Neural progenitor cell (in vitro differentiated cells): ENCODE data around the gene CAMK2D. TPM values are rescaled to one million over a fixed set of nuclear protein-coding genes. Genes with fewer than 3 reads are reported as not detected.
A peak's percentile ranks its signal among the peaks of the same experiment; 100 is the strongest.

Experiments
- DNase-seq: peaks from one replicate; pipeline ENCODE4 v3.0.0-alpha.2; 2016; ENCODE audit warnings: low spot score
- H2AFZ ChIP-seq: fragments of 200-600 bp; sonication (generic); replicated peaks from 2 replicates; pipeline ENCODE4 v1.6.1; 2016; ENCODE audit warnings: antibody characterized with exemption
- H3F3A ChIP-seq: fragments of 200-600 bp; sonication (generic); 2 replicates; pipeline ENCODE4 v1.6.1; 2016; ENCODE audit warnings: antibody characterized with exemption, low read depth
- H3K27ac ChIP-seq: fragments of 200-600 bp; sonication (generic); 2 replicates; pipeline ENCODE4 v1.5.1; 2016; ENCODE audit warnings: mild to moderate bottlenecking
- H3K27me3 ChIP-seq: fragments of 200-600 bp; sonication (generic); 2 replicates; pipeline ENCODE4 v1.6.1; 2016; ENCODE audit warnings: mild to moderate bottlenecking, moderate library complexity
- H3K36me3 ChIP-seq: fragments of 200-600 bp; sonication (generic); 2 replicates; pipeline ENCODE4 v1.5.1; 2016
- H3K4me1 ChIP-seq: fragments of 200-600 bp; sonication (generic); 2 replicates; pipeline ENCODE4 v1.6.1; 2016; ENCODE audit warnings: mixed run types
- H3K4me2 ChIP-seq: fragments of 200-600 bp; sonication (generic); 2 replicates; pipeline ENCODE4 v1.6.1; 2016
- H3K4me3 ChIP-seq: fragments of 200-600 bp; sonication (generic); 2 replicates; pipeline ENCODE4 v1.5.1; 2016
- H3K79me2 ChIP-seq: fragments of 200-600 bp; sonication (generic); 2 replicates; pipeline ENCODE4 v1.6.1; 2016; ENCODE audit warnings: low read depth
- H3K9ac ChIP-seq: fragments of 200-600 bp; sonication (generic); 2 replicates; pipeline ENCODE4 v1.6.1; 2016
- H3K9me3 ChIP-seq: fragments of 200-600 bp; sonication (generic); 2 replicates; pipeline ENCODE4 v1.5.1; 2016; ENCODE audit warnings: low read depth
- H4K20me1 ChIP-seq: fragments of 200-600 bp; sonication (generic); 2 replicates; pipeline ENCODE4 v1.6.1; 2016; ENCODE audit warnings: low read depth
- H3K27ac Mint-ChIP-seq: 3 replicates; pipeline ENCODE4 v1.8.0; 2021; ENCODE audit warnings: mixed read lengths
- H3K27me3 Mint-ChIP-seq: 2 replicates; pipeline ENCODE4 v1.8.0; 2022; ENCODE audit warnings: low read depth, mild to moderate bottlenecking, inconsistent platforms, moderate library complexity, mixed read lengths; ENCODE audit not compliant: insufficient read depth
- H3K36me3 Mint-ChIP-seq: 3 replicates; pipeline ENCODE4 v1.8.0; 2021; ENCODE audit warnings: mixed read lengths
- H3K4me1 Mint-ChIP-seq: 3 replicates; pipeline ENCODE4 v1.8.0; 2021; ENCODE audit warnings: mixed read lengths
- H3K4me3 Mint-ChIP-seq: 3 replicates; pipeline ENCODE4 v1.8.0; 2021; ENCODE audit warnings: mild to moderate bottlenecking, moderate library complexity, mixed read lengths
- H3K9me3 Mint-ChIP-seq: 3 replicates; pipeline ENCODE4 v1.8.0; 2020; ENCODE audit warnings: mixed read lengths
- CTCF ChIP-seq: fragments of 200-600 bp; sonication (generic); IDR thresholded peaks from 2 replicates; pipeline ENCODE4 v1.5.1; 2017; ENCODE audit warnings: antibody characterized with exemption, mild to moderate bottlenecking
- EZH2 ChIP-seq: fragments of 200-600 bp; sonication (generic); IDR thresholded peaks from 2 replicates; pipeline ENCODE4 v1.6.1; 2017; ENCODE audit warnings: antibody characterized with exemption, mild to moderate bottlenecking, moderate library complexity
- EZH2phosphoT487 ChIP-seq: fragments of 200-600 bp; sonication (generic); IDR thresholded peaks from 2 replicates; pipeline ENCODE4 v1.6.1; 2017; ENCODE audit warnings: antibody characterized with exemption
- total RNA-seq: library from RNA; depleted of rRNA; stranded (reverse); fragments of >200 nt; gene quantifications from 2 replicates; pipeline ENCODE4 v1.2.3, GENCODE V29; 2015; ENCODE audit warnings: low replicate concordance

Gene CAMK2D
- total RNA-seq, 1 donor from 2014 or later = 33.2 TPM

GRCh38 chr4:113455061-113455460 is 306.5 kb downstream of the CAMK2D start:
- H4K20me1 ChIP-seq = no peaks in the 10 kb centered on the region
- no peaks in the 10 kb centered on the region for H3K9me3 ChIP-seq
- H3K4me3 ChIP-seq = no peak overlapping the region
- no peaks in the 10 kb centered on the region for H3K79me2 ChIP-seq
- no peak overlapping the region for H2AFZ ChIP-seq
- H3F3A ChIP-seq = peaks cover 6% of the 10 kb centered on the region
- peaks cover 15% of the 10 kb centered on the region for H3K4me1 ChIP-seq
- no peaks in the 10 kb centered on the region for H3K27me3 ChIP-seq
- Mint-ChIP-seq H3K4me1 (peaks cover 35% of the 10 kb centered on the region), H3K4me3 (no peak overlapping the region), H3K36me3 (no peaks in the 10 kb centered on the region), H3K27ac (no peak overlapping the region), H3K9me3 (no peaks in the 10 kb centered on the region), H3K27me3 (peaks cover 2% of the 10 kb centered on the region)
- DNase-seq = no peak
- no peak overlapping the region for H3K27ac ChIP-seq
- no peak overlapping the region for H3K9ac ChIP-seq
- H3K36me3 ChIP-seq = no peaks in the 10 kb centered on the region
- no peak overlapping the region for H3K4me2 ChIP-seq
- TF ChIP-seq EZH2 (no peak), EZH2phosphoT487 (no peak), CTCF (no peak)

GRCh38 chr4:113452868-113453620 is 308.5 kb downstream of the CAMK2D start:
- no peaks in the 10 kb centered on the region for H4K20me1 ChIP-seq
- H3K9ac ChIP-seq = no peak overlapping the region
- peak overlapping the region; percentile 64 for H3K4me2 ChIP-seq
- peaks cover 35% of the 10 kb centered on the region for H3K4me1 Mint-ChIP-seq
- H3K27me3 ChIP-seq = no peaks in the 10 kb centered on the region
- no peaks in the 10 kb centered on the region for H3K79me2 ChIP-seq
- H3K4me3 ChIP-seq = no peak overlapping the region
- H3K9me3 ChIP-seq = no peaks in the 10 kb centered on the region
- no peaks in the 10 kb centered on the region for H3K9me3 Mint-ChIP-seq
- peaks cover 15% of the 10 kb centered on the region for H3K4me1 ChIP-seq
- peak overlapping the region; percentile 16 for H3K27ac Mint-ChIP-seq
- H3K27ac ChIP-seq = no peak overlapping the region
- H3K4me3 Mint-ChIP-seq = no peak overlapping the region
- no peak for TF ChIP-seq EZH2
- TF ChIP-seq EZH2phosphoT487 = no peak
- no peak for TF ChIP-seq CTCF
- peaks cover 2% of the 10 kb centered on the region for H3K27me3 Mint-ChIP-seq
- H3K36me3 ChIP-seq = no peaks in the 10 kb centered on the region
- H3K36me3 Mint-ChIP-seq = no peaks in the 10 kb centered on the region
- DNase-seq = peak; percentile 47
- no peak overlapping the region for H2AFZ ChIP-seq
- peaks cover 6% of the 10 kb centered on the region for H3F3A ChIP-seq

- H3F3A ChIP-seq = peaks cover 6% of the 10 kb centered on the region
- no peak overlapping the region for H2AFZ ChIP-seq
- H4K20me1 ChIP-seq = no peaks in the 10 kb centered on the region
- H3K27me3 ChIP-seq = no peaks in the 10 kb centered on the region
- peaks cover 35% of the 10 kb centered on the region for H3K4me1 Mint-ChIP-seq
- no peak overlapping the region for H3K9ac ChIP-seq
- no peak overlapping the region for H3K4me3 Mint-ChIP-seq
- H3K79me2 ChIP-seq = no peaks in the 10 kb centered on the region
- TF ChIP-seq EZH2 (no peak), EZH2phosphoT487 (no peak), CTCF (no peak)
- no peak for DNase-seq
- H3K4me3 ChIP-seq = no peak overlapping the region
- H3K4me2 ChIP-seq = no peak overlapping the region
- H3K9me3 ChIP-seq = no peaks in the 10 kb centered on the region
- H3K9me3 Mint-ChIP-seq = no peaks in the 10 kb centered on the region
- H3K27ac Mint-ChIP-seq = no peak overlapping the region
- peaks cover 15% of the 10 kb centered on the region for H3K4me1 ChIP-seq
- peaks cover 2% of the 10 kb centered on the region for H3K27me3 Mint-ChIP-seq
- no peaks in the 10 kb centered on the region for H3K36me3 Mint-ChIP-seq
- no peak overlapping the region for H3K27ac ChIP-seq
- H3K36me3 ChIP-seq = no peaks in the 10 kb centered on the region
These were observed 309.4 kb downstream of the CAMK2D start for GRCh38 chr4:113452152-113452551.
